Measurements from ENCODE around the gene UMODL1. TPM values are rescaled to one million over a fixed set of nuclear protein-coding genes. Genes with fewer than 3 reads are reported as not detected.

The UMODL1 gene
- total RNA-seq, 1 donor from 2014 or later, result 0.49 TPM

- peaks cover 49% of the 10 kb centered on the region for H3K27me3 ChIP-seq
- no peak for DNase-seq
- H3K4me3 ChIP-seq, result no peak overlapping the region
- ATAC-seq, result no peak
- no peak overlapping the region for H3K27ac ChIP-seq
- peaks cover 6% of the 10 kb centered on the region for H3K4me1 ChIP-seq
- intact Hi-C loops (cut with DNase I), result loop anchor here (5.0 kb wide), 1 partner anchor 305 kb away; no protein-coding TSS in a partner anchor
- no peak for TF ChIP-seq CTCF (IDR thresholded peaks at IDR 0.05)
- no peaks in the 10 kb centered on the region for H3K9me3 ChIP-seq
- no peaks in the 10 kb centered on the region for H3K36me3 ChIP-seq
Measured at GRCh38 chr21:42122398-42122797, 51.3 kb downstream of the UMODL1 start.

GRCh38 chr21:42122808-42123207 is 51.7 kb downstream of the UMODL1 start:
- H3K27me3 ChIP-seq, result peaks cover 49% of the 10 kb centered on the region
- DNase-seq (no peak), ATAC-seq (no peak)
- H3K9me3 ChIP-seq, result no peaks in the 10 kb centered on the region
- TF ChIP-seq CTCF (IDR thresholded peaks at IDR 0.05), result no peak
- intact Hi-C loops (cut with DNase I), result loop anchor here (5.0 kb wide), 1 partner anchor 306 kb away; no protein-coding TSS in a partner anchor
- H3K27ac ChIP-seq, result no peak overlapping the region
- peaks cover 6% of the 10 kb centered on the region for H3K4me1 ChIP-seq
- H3K4me3 ChIP-seq, result no peak overlapping the region
- no peaks in the 10 kb centered on the region for H3K36me3 ChIP-seq

GRCh38 chr21:42123219-42123908 is 52.2 kb downstream of the UMODL1 start:
- TF ChIP-seq CTCF (IDR thresholded peaks at IDR 0.05), result no peak
- Histone ChIP-seq H3K36me3 (no peaks in the 10 kb centered on the region), H3K27ac (no peak overlapping the region), H3K4me1 (peaks cover 6% of the 10 kb centered on the region), H3K4me3 (no peak overlapping the region), H3K9me3 (no peaks in the 10 kb centered on the region), H3K27me3 (peaks cover 49% of the 10 kb centered on the region)
- no peak for DNase-seq
- intact Hi-C loops (cut with DNase I), result loop anchor here (5.0 kb wide), 1 partner anchor 306 kb away; no protein-coding TSS in a partner anchor
- ATAC-seq, result no peak

GRCh38 chr21:42124081-42124480 is 53.0 kb downstream of the UMODL1 start:
- ATAC-seq, result no peak
- intact Hi-C loops (cut with DNase I), result loop anchor here (5.0 kb wide), 1 partner anchor 307 kb away; no protein-coding TSS in a partner anchor
- Histone ChIP-seq H3K27ac (no peak overlapping the region), H3K27me3 (peaks cover 44% of the 10 kb centered on the region), H3K4me3 (no peak overlapping the region), H3K36me3 (no peaks in the 10 kb centered on the region), H3K9me3 (no peaks in the 10 kb centered on the region), H3K4me1 (peaks cover 6% of the 10 kb centered on the region)
- TF ChIP-seq CTCF (IDR thresholded peaks at IDR 0.05), result no peak
- no peak for DNase-seq

GRCh38 chr21:42124826-42125570 is 53.9 kb downstream of the UMODL1 start:
- Histone ChIP-seq H3K36me3 (no peaks in the 10 kb centered on the region), H3K4me3 (no peak overlapping the region), H3K27ac (no peak overlapping the region), H3K27me3 (peaks cover 37% of the 10 kb centered on the region), H3K4me1 (peaks cover 6% of the 10 kb centered on the region), H3K9me3 (no peaks in the 10 kb centered on the region)
- TF ChIP-seq CTCF (IDR thresholded peaks at IDR 0.05), result no peak
- ATAC-seq, result no peak
- intact Hi-C loops (cut with DNase I), result loop anchor here (5.0 kb wide), 1 partner anchor 308 kb away; no protein-coding TSS in a partner anchor
- no peak for DNase-seq
